ENCODE measurements around the gene PDCD7. TPM values are rescaled to one million over a fixed set of nuclear protein-coding genes. Genes with fewer than 3 reads are reported as not detected.

Gene PDCD7
- polyA plus RNA-seq, 1 of the 3 experiments (the other 2 are of a cell fraction): 15.3 TPM

DNA sequence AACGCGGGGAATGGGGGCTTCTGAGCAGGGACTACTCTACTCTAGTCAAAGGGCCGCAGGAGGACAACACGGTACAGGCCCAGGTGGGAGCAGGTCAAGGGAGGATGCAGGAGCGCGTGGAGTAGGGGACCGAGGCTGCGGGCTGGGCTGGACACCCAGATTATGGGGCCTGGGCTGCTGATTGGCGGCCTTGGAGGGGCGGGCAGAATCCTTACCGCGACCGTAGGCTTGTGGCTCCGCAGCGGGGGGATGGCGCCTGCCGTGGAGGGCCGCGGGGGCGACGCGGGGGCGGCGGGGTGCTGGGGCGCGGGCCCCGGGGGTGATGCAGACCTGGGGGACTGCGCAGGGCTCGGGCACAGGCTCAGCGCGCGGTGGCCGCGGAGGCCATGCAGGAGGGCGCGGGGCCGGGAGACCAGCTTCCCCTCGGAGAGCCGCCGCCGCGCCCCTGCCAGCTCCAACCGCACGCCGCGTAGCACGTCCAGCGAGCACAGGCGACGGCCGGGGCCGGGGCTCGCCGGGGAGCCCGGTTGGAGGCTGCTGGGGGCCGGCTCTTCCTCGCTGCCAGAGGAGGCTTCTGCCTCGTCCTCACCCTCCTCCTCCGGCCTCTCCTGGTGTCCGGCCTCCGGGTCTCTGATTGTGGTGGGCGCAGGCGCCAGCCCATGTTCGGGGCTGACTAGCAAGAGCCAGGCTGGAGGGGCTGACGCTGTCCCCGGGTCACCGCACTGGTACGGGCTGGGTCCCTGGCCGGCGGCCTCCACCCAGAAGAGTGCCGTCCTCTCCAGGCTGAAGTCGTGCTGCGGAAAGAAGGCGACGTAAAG lies 31.5 kb downstream of the PDCD7 start:
- Histone ChIP-seq H3K79me2 (ENCODE audit: insufficient read depth) (no peaks in the 10 kb centered on the region), H2AFZ (ENCODE audit: low read depth) (no peak overlapping the region), H3K4me3 (ENCODE audit: low read depth in 2 of 2, low read length in 1 of 2) (no peak overlapping the region; a peak in 1 of 4 replicates), H3F3A (replicated peaks; ENCODE audit: insufficient read depth) (no peaks in the 10 kb centered on the region), H3K9ac (no peak overlapping the region), H3K27me3 (ENCODE audit: insufficient read depth) (no peaks in the 10 kb centered on the region), H3K36me3 (replicated peaks in 1 of 2; ENCODE audit: control insufficient read depth in 1 of 2, insufficient read depth in 2 of 2, low read length in 1 of 2) (peaks cover 25 to 46% of the 10 kb centered on the region in 2 experiments), H3K9me3 (no peaks in the 10 kb centered on the region), H3K27ac (ENCODE audit: low read depth in 2 of 2, low read length in 1 of 2) (no peak overlapping the region), H3K4me2 (no peak overlapping the region), H3K4me1 (ENCODE audit: control insufficient read depth in 1 of 2, insufficient read depth in 2 of 2, low read depth in 1 of 2, low read length in 1 of 2) (no peaks in the 10 kb centered on the region), H4K20me1 (ENCODE audit: insufficient read depth) (no peaks in the 10 kb centered on the region), H3K9me2 (no peaks in the 10 kb centered on the region)
- DNase-seq: no peak
- ChIA-PET CTCF (interaction anchor here (0.7 to 6.1 kb wide), 27 partner anchors 9 to 374 kb away, joined by 3 to 109 read pairs (median 6); partner anchors contain the start of gene UBAP1L), POLR2A (interaction anchor here (0.9 kb wide), 1 partner anchor 48 kb away, joined by 3 read pairs; no protein-coding TSS in a partner anchor)
- WGBS (ENCODE audit: low lambda C conversion rate): 96% methylated on average over 48 of the region's 75 CpGs
- no peak for TF ChIP-seq SMC3 (IDR thresholded peaks at IDR 0.05; ENCODE audit: low read depth, low read length)
- TF ChIP-seq FOXM1 (IDR thresholded peaks at IDR 0.05; ENCODE audit: low read depth): no peak
- no peak for TF ChIP-seq CHD2 (IDR thresholded peaks at IDR 0.05; ENCODE audit: low read length, partially characterized antibody)
- TF ChIP-seq, protein P1, sequence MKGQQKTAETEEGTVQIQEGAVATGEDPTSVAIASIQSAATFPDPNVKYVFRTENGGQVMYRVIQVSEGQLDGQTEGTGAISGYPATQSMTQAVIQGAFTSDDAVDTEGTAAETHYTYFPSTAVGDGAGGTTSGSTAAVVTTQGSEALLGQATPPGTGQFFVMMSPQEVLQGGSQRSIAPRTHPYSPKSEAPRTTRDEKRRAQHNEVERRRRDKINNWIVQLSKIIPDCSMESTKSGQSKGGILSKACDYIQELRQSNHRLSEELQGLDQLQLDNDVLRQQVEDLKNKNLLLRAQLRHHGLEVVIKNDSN (IDR thresholded peaks at IDR 0.05; ENCODE audit: borderline replicate concordance, low read depth): no peak
- TF ChIP-seq RCOR1 (IDR thresholded peaks at IDR 0.05; ENCODE audit: low read length): no peak
- TF ChIP-seq, protein P2, sequence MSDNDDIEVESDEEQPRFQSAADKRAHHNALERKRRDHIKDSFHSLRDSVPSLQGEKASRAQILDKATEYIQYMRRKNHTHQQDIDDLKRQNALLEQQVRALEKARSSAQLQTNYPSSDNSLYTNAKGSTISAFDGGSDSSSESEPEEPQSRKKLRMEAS (IDR thresholded peaks at IDR 0.05; ENCODE audit: low read depth): no peak
- no peak for TF ChIP-seq YY1 (IDR thresholded peaks at IDR 0.05; ENCODE audit: low read depth)
- TF ChIP-seq TAF1 (IDR thresholded peaks at IDR 0.05; ENCODE audit: borderline replicate concordance, low read depth, low read length): no peak
- TF ChIP-seq NRF1 (IDR thresholded peaks at IDR 0.05; ENCODE audit: low read depth, low read length): no peak
- TF ChIP-seq, protein P3, sequence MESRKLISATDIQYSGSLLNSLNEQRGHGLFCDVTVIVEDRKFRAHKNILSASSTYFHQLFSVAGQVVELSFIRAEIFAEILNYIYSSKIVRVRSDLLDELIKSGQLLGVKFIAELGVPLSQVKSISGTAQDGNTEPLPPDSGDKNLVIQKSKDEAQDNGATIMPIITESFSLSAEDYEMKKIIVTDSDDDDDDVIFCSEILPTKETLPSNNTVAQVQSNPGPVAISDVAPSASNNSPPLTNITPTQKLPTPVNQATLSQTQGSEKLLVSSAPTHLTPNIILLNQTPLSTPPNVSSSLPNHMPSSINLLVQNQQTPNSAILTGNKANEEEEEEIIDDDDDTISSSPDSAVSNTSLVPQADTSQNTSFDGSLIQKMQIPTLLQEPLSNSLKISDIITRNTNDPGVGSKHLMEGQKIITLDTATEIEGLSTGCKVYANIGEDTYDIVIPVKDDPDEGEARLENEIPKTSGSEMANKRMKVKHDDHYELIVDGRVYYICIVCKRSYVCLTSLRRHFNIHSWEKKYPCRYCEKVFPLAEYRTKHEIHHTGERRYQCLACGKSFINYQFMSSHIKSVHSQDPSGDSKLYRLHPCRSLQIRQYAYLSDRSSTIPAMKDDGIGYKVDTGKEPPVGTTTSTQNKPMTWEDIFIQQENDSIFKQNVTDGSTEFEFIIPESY (IDR thresholded peaks at IDR 0.05; ENCODE audit: borderline replicate concordance, low read depth): no peak
- no peak for TF ChIP-seq MEF2A (IDR thresholded peaks at IDR 0.05; ENCODE audit: borderline replicate concordance, low read depth)
- no peak for TF ChIP-seq TCF12 (IDR thresholded peaks at IDR 0.05)
- no peak for TF ChIP-seq POLR2AphosphoS5 (IDR thresholded peaks at IDR 0.05; ENCODE audit: low read depth, low read length)
- no peak for TF ChIP-seq RFX5 (IDR thresholded peaks at IDR 0.05; ENCODE audit: low read length)
